ENCODE data around the gene CACNA1D.

DNA sequence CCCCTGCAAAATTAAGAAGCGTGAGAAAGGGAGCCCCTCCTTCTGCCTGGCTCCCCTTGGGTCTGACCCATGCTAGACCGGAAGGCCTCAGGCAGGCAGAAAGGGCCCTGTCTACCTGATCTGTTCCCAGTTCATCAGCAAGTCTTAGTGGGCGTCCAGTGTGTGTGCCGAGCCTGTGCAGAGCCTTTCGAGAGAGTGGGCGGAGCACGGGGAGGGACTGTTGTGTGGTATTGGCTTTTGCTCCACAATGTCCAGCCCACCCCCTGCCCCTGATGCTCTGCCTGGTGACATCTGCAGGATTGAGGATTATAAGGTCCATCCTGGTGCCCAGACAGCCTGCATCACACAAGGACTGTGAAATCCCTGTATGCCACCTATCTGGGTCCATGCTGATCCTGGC, 268.9 kb downstream of the CACNA1D start:
- TF ChIP-seq, protein P1, sequence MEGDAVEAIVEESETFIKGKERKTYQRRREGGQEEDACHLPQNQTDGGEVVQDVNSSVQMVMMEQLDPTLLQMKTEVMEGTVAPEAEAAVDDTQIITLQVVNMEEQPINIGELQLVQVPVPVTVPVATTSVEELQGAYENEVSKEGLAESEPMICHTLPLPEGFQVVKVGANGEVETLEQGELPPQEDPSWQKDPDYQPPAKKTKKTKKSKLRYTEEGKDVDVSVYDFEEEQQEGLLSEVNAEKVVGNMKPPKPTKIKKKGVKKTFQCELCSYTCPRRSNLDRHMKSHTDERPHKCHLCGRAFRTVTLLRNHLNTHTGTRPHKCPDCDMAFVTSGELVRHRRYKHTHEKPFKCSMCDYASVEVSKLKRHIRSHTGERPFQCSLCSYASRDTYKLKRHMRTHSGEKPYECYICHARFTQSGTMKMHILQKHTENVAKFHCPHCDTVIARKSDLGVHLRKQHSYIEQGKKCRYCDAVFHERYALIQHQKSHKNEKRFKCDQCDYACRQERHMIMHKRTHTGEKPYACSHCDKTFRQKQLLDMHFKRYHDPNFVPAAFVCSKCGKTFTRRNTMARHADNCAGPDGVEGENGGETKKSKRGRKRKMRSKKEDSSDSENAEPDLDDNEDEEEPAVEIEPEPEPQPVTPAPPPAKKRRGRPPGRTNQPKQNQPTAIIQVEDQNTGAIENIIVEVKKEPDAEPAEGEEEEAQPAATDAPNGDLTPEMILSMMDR (IDR thresholded peaks at IDR 0.05; ENCODE audit: poor library complexity) = no peak
- TF ChIP-seq EZH2phosphoT487 (IDR thresholded peaks at IDR 0.05; ENCODE audit: low read depth, severe bottlenecking, unreplicated experiment) = no peak
